ENCODE data around the gene CD58.

CD58 gene

DNA sequence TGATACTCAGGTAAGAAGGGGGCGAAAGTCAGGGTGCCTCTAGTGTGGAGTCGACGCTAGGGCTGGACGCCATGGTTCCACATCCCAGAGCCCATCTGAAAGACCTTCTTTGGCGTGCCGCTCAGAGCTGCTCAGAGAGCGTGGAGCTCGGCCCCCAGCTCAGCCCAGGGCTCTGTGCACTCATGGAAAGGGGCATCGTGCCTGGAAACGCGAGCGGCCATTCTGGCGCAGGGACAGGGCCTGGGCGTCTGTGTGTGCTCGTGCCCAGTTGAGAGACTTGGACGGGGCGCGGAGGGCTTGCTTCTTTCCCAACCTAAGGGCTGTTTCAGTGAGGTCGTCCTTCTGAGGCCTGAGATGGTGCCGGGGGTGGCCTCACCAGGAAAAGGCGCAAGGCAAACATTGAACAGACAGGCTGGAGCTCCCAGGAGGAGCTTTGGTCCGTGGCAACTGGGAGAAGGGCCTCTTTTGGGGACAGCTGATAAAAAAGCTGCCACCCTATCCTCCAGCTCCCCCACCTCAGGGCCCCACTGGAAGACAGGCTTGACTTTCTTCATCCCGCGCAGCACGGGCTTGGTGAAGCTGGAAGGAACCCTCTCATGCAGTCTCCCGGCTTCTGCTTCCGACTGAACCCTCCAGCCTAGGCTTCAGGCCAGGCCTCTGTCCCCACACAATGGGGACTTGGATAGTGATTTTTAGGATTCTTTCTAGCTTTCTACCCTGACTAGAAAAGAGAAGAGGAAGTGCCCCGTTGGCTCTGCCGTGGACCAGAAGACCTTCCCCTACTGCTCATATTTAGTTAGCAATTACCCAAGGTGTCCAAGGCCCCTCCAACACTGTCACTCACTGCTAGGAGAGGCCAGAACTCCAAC, 77.1 kb downstream of the CD58 start:
- DNase-seq (ENCODE audit: low read depth, low spot score): no peak

DNA sequence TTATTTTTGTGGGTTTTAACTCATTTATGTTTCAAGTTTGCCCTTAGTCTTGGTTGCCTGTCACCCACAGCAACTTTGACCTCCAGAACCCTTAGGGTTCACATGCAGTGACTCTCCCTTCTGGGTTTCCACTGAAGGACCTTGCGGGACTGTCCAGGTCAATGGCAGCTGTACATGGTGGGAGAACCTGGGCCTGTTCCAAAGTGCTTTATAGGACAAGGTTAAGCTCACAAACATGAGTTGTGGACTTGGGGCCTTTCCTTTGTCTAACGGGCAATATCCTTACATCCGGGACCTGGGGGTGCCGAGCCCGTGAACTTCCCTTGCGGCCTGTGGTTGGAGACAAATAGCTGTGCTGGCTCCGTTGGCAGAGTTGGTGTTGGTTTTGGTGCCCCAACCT, 77.8 kb downstream of the CD58 start:
- no peak for DNase-seq (ENCODE audit: low read depth, low spot score)

GRCh38 chr1:116492358-116492811, 78.4 kb downstream of the CD58 start:
- no peak for DNase-seq (ENCODE audit: low read depth, low spot score)

- no peak for DNase-seq (ENCODE audit: low read depth, low spot score)
Observed at GRCh38 chr1:116491700-116492357, 79.0 kb downstream of the CD58 start.

- DNase-seq (ENCODE audit: low read depth, low spot score): no peak
Observed at GRCh38 chr1:116490588-116490987, 80.2 kb downstream of the CD58 start.

- DNase-seq (ENCODE audit: low read depth, low spot score): no peak
Observed at GRCh38 chr1:116489231-116489697, 81.6 kb downstream of the CD58 start.

GRCh38 chr1:116488071-116488470, 82.8 kb downstream of the CD58 start:
- DNase-seq (ENCODE audit: low read depth, low spot score): no peak

GRCh38 chr1:116487583-116487982, 83.2 kb downstream of the CD58 start:
- no peak for DNase-seq (ENCODE audit: low read depth, low spot score)

- no peak for DNase-seq (ENCODE audit: low read depth, low spot score)
Observed at GRCh38 chr1:116487031-116487430, 83.8 kb downstream of the CD58 start.

DNA sequence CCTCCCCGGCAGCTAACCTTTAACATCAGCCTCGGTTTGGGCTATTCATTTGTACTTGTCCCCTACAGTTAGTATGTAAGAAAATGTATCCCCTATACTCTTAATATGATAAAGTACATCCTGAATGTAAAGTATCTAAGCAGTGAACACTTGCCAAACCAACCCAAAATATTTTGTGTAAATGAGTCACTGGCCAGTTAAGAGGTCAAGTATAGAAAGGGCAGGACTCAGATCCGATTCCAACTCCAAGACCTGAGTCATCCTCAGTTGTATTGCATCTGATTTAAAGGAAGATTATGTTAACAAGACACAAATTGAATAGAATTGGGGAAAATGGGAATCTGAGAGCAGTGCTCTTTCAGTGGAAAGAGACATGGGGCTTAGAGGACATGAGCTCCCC, 84.4 kb downstream of the CD58 start:
- DNase-seq (ENCODE audit: low read depth, low spot score): no peak

DNA sequence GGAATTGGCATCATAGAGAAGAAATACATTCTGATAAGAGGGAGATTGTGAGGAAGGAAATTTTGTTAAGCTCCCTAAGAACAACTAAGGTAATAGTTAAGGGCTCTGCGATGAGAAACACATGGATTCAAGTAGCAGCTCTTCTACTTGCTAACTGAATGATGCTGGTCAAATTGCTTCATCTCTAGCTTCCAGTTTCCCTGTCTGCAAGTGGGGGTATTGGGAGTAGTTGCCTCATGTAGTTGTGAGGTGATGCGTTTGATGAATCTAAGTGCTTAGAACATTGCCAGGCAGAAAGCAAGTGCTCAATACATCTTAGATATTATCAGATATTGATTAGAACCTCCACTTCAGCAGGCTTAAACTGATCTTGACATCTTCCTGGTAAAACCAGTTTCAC, 84.8 kb downstream of the CD58 start:
- no peak for DNase-seq (ENCODE audit: low read depth, low spot score)

DNA sequence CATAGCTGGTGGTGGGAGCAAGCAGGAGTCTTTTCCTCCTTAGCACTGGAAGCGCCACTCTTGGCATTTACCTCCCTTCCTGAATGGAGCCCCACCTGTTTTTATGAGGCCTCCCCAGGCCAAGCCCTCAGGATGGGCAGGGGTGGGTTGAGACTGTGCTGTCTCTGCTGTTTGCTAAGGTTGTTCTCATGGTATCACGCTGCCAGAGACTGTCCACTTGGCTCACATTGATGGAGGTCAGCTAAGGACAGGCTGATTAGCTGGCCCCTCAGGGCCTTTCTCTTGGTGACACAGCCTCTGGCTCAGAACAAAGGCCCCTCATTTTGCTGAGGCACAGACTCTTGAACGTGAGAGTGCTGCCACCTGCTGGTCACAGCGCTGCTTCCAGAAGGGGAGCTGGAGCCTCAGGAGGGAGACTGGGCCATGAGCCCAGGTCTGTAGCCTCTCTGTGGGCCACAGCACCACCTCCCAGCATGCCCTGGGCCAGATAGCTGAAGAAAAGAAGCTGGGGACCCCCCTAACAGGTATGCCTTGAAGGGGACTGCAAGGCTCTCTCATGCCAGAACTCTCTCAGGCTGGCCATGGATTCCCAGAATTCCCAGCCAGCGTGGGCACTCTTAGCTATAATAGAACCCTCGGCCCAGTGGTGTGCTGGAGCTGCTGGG, 85.6 kb downstream of the CD58 start:
- DNase-seq (ENCODE audit: low read depth, low spot score): peak; percentile 60

DNA sequence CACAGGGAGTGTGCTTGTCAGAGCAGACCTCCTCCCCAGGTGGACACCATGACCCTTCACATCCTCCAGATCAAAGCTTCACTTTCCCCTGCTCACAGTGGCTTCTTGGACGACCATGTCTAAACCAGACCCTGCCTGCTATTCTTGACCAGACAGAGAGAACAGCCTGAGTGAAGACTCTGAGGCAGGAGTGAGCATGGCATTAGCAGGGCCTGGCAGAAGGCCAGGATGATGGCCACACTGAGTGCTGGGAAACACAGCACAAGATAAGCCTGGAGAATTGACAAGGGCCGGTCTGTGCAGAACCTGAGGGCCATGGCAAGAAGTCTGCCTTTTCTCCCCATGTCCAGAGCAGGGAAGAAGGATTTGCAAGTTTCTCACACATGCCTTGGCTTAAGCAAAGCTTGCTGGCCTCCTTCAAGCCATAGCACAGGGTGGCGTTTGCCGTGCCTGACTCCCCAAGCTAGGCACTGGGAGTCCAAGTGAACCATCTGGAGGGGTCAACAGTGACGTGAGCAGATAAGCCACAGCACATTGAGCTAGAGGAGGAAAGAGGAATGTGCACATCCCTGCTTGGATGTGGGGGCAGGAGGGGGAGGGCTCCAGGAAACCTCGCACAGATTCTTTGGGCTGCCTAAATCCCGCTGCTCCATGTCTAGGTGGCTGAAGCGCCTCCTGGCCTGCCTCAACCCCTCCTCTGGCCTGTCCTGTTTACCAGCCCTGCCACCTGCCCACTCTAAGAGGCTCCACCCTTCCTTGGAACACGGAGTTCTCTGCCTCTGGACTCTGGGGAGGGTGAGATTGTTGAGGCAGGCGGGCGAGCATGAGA, 87.1 kb downstream of the CD58 start:
- no peak for DNase-seq (ENCODE audit: low read depth, low spot score)

DNA sequence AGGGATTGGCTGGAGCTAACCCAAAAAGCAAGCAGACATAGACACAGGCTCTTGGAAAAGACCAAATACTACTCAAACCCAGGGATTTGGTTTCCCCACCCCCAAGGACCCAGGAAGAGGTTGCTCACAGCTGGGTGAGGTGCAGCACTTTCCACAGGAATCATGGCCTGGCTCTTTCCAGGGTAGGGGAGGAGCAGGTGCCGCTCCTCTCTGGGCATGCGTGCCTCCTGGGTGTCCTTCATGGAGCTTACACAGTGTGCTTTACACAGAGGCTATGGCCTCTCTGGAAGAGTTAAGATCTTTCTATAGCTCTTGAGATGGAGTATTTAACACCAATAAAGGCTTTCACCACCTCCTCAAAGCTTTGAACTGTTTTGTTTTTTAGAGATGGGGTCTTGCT, 88.3 kb downstream of the CD58 start:
- no peak for DNase-seq (ENCODE audit: low read depth, low spot score)

DNA sequence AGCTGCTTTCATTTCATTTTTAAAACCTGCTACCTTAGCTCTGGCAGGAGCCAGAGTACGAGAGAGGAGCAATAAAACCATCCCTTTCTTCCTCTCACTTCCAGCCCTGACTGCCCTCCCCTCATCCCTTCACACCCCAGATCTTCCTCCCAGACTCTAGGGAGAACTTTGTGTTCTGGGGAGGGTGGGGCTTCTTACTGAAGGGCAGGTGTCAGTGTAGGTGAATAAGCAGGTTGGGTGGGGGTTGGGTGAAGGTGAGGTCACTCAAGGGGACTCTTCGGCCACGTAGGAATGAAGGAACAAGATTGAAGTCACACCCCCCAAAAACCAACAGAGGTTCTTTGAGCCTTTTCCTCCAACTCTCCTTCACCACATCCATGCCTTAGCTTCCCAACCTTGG, 88.9 kb downstream of the CD58 start:
- no peak for DNase-seq (ENCODE audit: low read depth, low spot score)

GRCh38 chr1:116478621-116479020, 92.2 kb downstream of the CD58 start:
- no peak for DNase-seq (ENCODE audit: low read depth, low spot score)

GRCh38 chr1:116477429-116477828, 93.4 kb downstream of the CD58 start:
- no peak for DNase-seq (ENCODE audit: low read depth, low spot score)

- DNase-seq (ENCODE audit: low read depth, low spot score): no peak
Observed at GRCh38 chr1:116476321-116476720, 94.5 kb downstream of the CD58 start.

DNA sequence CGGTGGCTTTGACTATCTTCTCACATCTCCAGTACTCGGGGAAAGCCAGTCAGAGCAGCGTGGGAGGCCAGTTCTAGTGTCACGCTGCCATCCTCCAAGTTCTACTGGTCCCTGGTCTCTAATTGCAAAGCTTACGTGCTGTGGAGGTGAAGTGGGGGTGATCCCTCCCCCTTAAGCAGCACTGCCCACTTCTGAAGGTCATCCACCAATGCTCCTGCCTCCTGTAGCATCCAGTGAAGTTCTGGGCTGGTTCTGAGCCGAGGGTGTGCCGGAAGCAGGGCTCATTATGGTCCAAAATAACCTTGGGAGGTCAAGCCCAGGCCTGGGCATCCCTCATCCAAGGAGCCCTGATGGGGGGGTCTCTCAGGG, 95.0 kb downstream of the CD58 start:
- DNase-seq (ENCODE audit: low read depth, low spot score): no peak

GRCh38 chr1:116474921-116475849, 95.6 kb downstream of the CD58 start:
- DNase-seq (ENCODE audit: low read depth, low spot score): no peak
